ENCODE data around the gene TNS4.
A peak's percentile ranks its signal among the peaks of the same experiment; 100 is the strongest.

The TNS4 gene

DNA sequence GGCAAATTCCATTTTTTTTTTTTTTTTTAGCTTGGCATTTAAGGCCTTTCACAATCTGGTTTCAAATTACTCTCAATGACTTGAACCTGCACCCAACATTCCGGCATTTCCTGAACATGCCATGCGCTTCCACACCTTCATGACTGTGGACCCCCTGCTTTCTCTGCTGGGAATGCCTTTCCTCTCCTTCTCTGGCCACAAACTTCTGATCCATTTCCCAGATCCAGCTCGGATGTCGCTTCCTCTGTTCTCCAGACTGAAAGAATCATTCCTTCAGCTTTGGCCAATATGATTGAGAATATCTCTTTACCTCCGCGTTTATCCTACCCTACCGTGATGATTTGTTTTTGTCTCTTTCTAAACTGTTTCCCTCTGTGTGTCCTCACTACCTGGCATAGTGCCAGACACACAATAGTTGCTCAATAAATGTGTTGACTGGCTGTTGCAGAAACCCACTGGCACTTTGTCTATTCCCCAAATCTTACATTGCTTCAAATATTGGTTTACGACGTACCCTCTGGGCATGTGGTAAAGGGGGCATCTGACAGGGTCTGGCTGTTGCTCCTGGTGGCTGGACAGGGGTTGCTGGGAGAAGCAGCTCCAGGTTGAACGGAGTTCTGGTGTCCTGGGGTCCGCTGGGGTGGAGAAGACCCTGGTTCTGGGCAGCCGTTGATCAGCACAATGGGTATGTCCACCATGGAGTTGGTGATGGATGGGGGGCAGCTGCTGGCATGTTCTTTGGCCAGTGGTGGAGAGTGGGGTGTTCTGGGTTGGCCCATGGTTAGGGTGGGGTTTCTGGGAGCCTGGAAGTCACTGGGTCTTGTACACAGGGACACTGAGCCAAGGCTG lies 14.7 kb downstream of the TNS4 start:
- Mint-ChIP-seq H3K27ac (peak overlapping the region; percentile 76), H3K4me3 (no peak overlapping the region), H3K9me3 (no peaks in the 10 kb centered on the region), H3K4me1 (peaks cover 98% of the 10 kb centered on the region), H3K36me3 (peaks cover 5% of the 10 kb centered on the region), H3K27me3 (no peaks in the 10 kb centered on the region)
- DNase-seq = no peak
- CTCF ChIA-PET = interaction anchor here (0.8 to 2.7 kb wide), 5 partner anchors 10 to 47 kb away, joined by 3 to 13 read pairs (median 8); no protein-coding TSS in a partner anchor

DNA sequence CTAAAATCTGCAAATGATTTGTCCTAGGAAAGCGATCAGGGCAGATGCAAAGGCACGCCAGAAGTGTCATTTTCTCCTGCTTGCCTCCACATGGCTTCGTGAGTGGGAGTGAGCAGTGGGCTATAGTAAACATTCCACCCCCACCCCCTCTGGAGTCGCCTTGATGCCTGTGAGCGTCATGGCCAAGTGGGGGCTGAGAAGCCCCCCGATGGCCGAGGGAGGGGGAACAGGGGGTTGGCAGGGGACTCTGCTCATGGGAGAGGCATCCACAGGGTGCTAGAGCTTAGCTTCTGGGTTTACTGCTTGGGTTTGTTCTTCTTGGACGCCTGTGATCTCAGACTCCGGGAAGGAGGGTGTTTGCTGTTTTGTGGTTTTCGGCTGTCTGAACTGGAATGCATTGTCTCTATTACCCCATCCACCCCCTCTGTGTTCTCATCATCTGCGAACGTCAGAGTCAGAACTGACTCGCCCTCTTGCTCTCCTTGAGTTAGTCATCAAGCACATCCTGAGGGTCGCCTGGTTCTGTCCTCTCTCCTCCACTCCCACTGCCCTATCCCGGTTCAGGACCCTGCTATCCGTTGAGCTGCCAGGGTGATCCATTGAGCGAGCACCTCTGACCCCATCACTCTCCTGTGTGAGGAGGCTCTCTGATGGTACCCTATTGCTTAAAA lies 15.4 kb downstream of the TNS4 start:
- H3K4me3 Mint-ChIP-seq = no peak overlapping the region
- no peaks in the 10 kb centered on the region for H3K27me3 Mint-ChIP-seq
- DNase-seq = peak; percentile 39
- H3K27ac Mint-ChIP-seq = peak overlapping the region; percentile 75
- peaks cover 5% of the 10 kb centered on the region for H3K36me3 Mint-ChIP-seq
- H3K4me1 Mint-ChIP-seq = peaks cover 98% of the 10 kb centered on the region
- no peaks in the 10 kb centered on the region for H3K9me3 Mint-ChIP-seq
- CTCF ChIA-PET = interaction anchor here (0.8 to 2.7 kb wide), 3 partner anchors 10 to 48 kb away, joined by 3 to 8 read pairs (median 4); no protein-coding TSS in a partner anchor

DNA sequence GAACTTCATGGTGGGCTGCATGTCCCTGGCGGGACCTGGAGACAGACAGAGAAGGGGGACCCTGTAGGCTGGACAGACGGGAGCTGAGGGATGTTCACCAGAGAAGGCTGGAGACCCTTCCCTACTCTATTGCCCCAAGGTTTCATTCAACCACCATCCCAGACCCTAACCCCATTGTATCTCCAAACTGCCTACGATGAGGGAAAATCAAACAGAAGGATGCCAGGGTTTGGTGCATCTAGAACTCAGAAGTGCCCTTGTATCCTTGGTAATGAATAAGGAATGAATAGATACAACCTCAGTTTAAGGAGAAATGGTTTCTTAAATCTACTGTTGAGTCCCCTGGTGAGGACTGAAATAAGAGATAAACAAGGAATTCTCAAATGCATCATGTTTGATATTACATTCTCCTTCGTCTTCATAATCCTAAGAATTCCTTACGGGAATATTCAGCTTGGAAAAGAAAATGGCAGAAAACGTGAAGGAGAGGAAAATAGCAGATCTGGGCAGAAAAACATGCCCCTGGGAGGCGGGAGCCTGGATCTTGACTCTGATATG lies 16.4 kb downstream of the TNS4 start:
- no peak for DNase-seq
- Mint-ChIP-seq H3K9me3 (no peaks in the 10 kb centered on the region), H3K36me3 (peaks cover 6% of the 10 kb centered on the region), H3K4me1 (peaks cover 98% of the 10 kb centered on the region), H3K4me3 (no peak overlapping the region), H3K27ac (no peak overlapping the region), H3K27me3 (no peaks in the 10 kb centered on the region)
- CTCF ChIA-PET = interaction anchor here (1.3 to 2.7 kb wide), 2 partner anchors 9 to 49 kb away, joined by 3 to 8 read pairs; no protein-coding TSS in a partner anchor

DNA sequence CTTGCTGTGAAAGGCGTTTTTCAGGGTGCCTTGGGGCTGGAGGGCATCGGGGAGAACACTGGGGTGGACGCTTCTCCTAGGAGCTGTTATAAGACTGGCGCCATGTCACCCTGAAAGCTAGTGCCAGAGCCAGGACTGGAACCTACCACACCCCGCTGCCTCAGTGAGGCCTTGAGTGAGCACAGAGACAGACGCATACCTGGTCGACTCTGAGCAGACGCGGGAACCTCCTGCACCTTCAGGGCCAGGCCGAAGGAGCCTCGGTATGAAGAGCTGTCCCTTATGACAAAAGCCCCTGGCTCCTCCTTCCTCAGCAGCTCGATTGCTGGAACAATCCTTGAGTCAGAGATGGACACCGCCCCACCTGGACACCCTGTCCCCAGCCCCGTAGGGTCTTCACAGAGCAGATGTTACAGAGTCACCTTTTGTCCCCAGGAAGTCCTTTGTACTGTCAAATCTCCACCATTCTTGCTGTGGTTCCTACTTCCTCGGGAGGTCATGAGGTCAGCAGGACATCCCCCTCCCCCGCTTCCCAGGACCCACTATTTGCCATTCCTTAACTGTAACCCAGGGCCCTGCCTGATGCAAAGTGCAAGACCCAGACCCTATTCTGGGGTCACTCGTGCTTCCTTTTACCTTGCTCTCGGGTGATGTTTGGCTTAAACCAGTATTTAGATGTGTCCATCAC lies 17.0 kb downstream of the TNS4 start:
- Mint-ChIP-seq H3K4me3 (no peak overlapping the region), H3K27ac (no peak overlapping the region), H3K4me1 (peaks cover 98% of the 10 kb centered on the region), H3K9me3 (no peaks in the 10 kb centered on the region), H3K36me3 (peaks cover 8% of the 10 kb centered on the region), H3K27me3 (no peaks in the 10 kb centered on the region)
- CTCF ChIA-PET = interaction anchor here (2.7 kb wide), 1 partner anchor 8 kb away, joined by 8 read pairs; no protein-coding TSS in a partner anchor
- no peak for DNase-seq

- no peak overlapping the region for H3K4me3 Mint-ChIP-seq
- H3K36me3 Mint-ChIP-seq = peaks cover 13% of the 10 kb centered on the region
- H3K27ac Mint-ChIP-seq = peak overlapping the region; percentile 34
- H3K27me3 Mint-ChIP-seq = no peaks in the 10 kb centered on the region
- no peaks in the 10 kb centered on the region for H3K9me3 Mint-ChIP-seq
- peaks cover 98% of the 10 kb centered on the region for H3K4me1 Mint-ChIP-seq
- CTCF ChIA-PET = no interaction called here
- DNase-seq = no peak
Observed at GRCh38 chr17:40483679-40484078, 17.7 kb downstream of the TNS4 start.

GRCh38 chr17:40482722-40483121 lies 18.7 kb downstream of the TNS4 start:
- peak overlapping the region; percentile 96 for H3K27ac Mint-ChIP-seq
- H3K4me1 Mint-ChIP-seq = peaks cover 98% of the 10 kb centered on the region
- H3K27me3 Mint-ChIP-seq = no peaks in the 10 kb centered on the region
- no peak for DNase-seq
- H3K4me3 Mint-ChIP-seq = no peak overlapping the region
- no peaks in the 10 kb centered on the region for H3K9me3 Mint-ChIP-seq
- CTCF ChIA-PET = no interaction called here
- peaks cover 13% of the 10 kb centered on the region for H3K36me3 Mint-ChIP-seq

GRCh38 chr17:40481106-40481505 lies 20.3 kb downstream of the TNS4 start:
- Mint-ChIP-seq H3K9me3 (no peaks in the 10 kb centered on the region), H3K4me3 (peak overlapping the region; percentile 44), H3K36me3 (peaks cover 13% of the 10 kb centered on the region), H3K27me3 (no peaks in the 10 kb centered on the region), H3K27ac (peak overlapping the region; percentile 96), H3K4me1 (peaks cover 99% of the 10 kb centered on the region)
- CTCF ChIA-PET = interaction anchor here (1.5 to 3.5 kb wide), 2 partner anchors 51 to 119 kb away, joined by 4 to 27 read pairs; no protein-coding TSS in a partner anchor
- DNase-seq = no peak

GRCh38 chr17:40480501-40481003 lies 20.9 kb downstream of the TNS4 start:
- Mint-ChIP-seq H3K27me3 (no peaks in the 10 kb centered on the region), H3K4me1 (peaks cover 99% of the 10 kb centered on the region), H3K36me3 (peaks cover 13% of the 10 kb centered on the region), H3K4me3 (peak overlapping the region; percentile 44), H3K27ac (peak overlapping the region; percentile 96), H3K9me3 (no peaks in the 10 kb centered on the region)
- CTCF ChIA-PET = interaction anchor here (1.5 to 3.5 kb wide), 3 partner anchors 36 to 118 kb away, joined by 4 to 27 read pairs (median 9); no protein-coding TSS in a partner anchor
- peak; percentile 92 for DNase-seq

DNA sequence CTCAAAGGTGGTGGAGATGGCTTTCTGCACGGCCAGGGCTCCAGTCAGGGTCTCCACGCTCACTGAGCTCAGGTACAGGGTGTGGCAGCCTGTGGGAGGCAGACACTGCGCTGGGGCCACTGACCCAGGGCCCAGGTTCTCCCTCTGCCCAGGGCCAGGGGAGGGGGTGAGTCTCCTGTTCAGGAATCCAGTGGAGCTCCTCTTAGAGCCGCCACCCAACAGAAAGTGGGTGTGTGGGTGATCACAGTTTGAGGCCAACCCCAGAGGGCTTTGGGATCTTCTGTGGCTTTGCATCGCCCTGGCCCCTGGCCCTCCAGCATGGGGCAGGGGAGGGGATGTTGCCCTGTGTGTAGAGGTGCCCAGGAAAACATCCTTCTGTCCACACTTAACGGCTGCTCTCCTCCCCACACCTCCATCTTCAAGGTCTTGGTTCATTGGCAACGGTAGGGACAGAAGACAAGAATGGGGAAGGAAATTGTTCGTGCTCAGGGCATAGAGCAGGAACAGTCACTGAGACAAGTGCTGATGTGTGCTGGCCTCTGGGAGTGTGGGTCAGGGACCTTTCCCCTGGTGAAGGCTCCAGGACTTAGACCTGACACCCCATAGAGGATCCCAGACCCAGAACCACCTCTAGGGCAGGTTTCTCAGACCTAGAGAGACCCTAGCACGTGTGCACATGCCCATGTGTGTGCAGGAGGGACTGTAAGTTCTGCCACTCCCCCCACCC lies 21.5 kb downstream of the TNS4 start:
- Mint-ChIP-seq H3K9me3 (no peaks in the 10 kb centered on the region), H3K27ac (peak overlapping the region; percentile 96), H3K4me3 (peak overlapping the region; percentile 44), H3K4me1 (peaks cover 96% of the 10 kb centered on the region), H3K27me3 (no peaks in the 10 kb centered on the region), H3K36me3 (peaks cover 13% of the 10 kb centered on the region)
- no peak for DNase-seq
- CTCF ChIA-PET = interaction anchor here (1.5 to 3.5 kb wide), 4 partner anchors 37 to 118 kb away, joined by 4 to 27 read pairs (median 7); no protein-coding TSS in a partner anchor

DNA sequence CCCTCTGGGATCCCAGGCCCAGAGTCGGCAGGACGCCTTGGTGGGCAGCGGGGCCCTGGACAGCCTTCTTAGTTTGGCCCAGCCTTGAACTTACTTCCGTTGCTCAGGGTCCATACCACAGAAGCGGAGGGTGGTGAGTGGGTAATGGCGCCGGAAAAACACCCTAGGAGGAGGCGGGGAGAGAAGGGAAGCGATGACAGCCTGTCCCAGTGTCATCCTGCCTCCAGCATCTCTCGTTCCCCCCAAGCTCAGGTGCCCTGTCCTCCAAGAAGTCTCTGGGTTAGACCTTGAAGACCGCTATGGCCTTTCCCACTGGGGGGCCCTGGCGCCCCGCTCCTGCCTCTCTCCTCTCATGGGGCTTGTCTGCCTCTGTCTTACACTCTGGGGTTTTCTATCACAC lies 22.9 kb downstream of the TNS4 start:
- Mint-ChIP-seq H3K27ac (peak overlapping the region; percentile 96), H3K9me3 (no peaks in the 10 kb centered on the region), H3K36me3 (peaks cover 13% of the 10 kb centered on the region), H3K4me1 (peaks cover 87% of the 10 kb centered on the region), H3K4me3 (no peak overlapping the region), H3K27me3 (peaks cover 6% of the 10 kb centered on the region)
- DNase-seq = no peak
- CTCF ChIA-PET = interaction anchor here (1.0 to 4.5 kb wide), 4 partner anchors 41 to 81 kb away, joined by 4 to 75 read pairs (median 4); partner anchors contain the start of gene TOP2A

DNA sequence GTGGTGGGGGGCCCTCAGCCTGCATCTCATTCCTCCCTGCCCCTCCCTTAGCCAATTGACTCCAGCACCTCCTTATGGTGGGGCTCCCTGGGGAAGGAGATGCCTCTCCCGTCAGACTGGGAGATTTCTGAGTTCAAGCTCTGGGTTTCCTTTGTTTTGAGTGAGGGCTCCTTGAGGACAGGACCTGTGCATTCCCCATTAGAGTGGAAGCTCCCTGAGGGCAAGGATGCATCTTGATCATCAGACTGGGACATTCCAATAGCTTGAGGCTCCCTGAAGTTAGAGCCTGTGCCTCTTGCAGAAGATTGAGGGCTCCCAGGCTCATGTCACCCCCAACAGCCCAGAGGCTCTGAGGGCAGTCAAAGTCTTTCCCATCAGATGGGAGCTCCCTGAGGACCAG lies 23.6 kb downstream of the TNS4 start:
- Mint-ChIP-seq H3K4me1 (peaks cover 83% of the 10 kb centered on the region), H3K4me3 (no peak overlapping the region), H3K27me3 (peaks cover 7% of the 10 kb centered on the region), H3K27ac (peak overlapping the region; percentile 96), H3K36me3 (peaks cover 13% of the 10 kb centered on the region), H3K9me3 (no peaks in the 10 kb centered on the region)
- CTCF ChIA-PET = interaction anchor here (1.0 to 4.5 kb wide), 5 partner anchors 12 to 82 kb away, joined by 4 to 75 read pairs (median 21); partner anchors contain the start of gene TOP2A
- no peak for DNase-seq

GRCh38 chr17:40475234-40475908 lies 26.1 kb downstream of the TNS4 start:
- Mint-ChIP-seq H3K27ac (peak overlapping the region; percentile 65), H3K36me3 (peaks cover 10% of the 10 kb centered on the region), H3K4me1 (peaks cover 58% of the 10 kb centered on the region), H3K27me3 (peaks cover 26% of the 10 kb centered on the region), H3K4me3 (no peak overlapping the region), H3K9me3 (no peaks in the 10 kb centered on the region)
- no peak for DNase-seq
- CTCF ChIA-PET = interaction anchor here (0.6 to 4.5 kb wide), 30 partner anchors 9 to 140 kb away, joined by 3 to 75 read pairs (median 6); partner anchors contain the start of genes IGFBP4 and TOP2A
